Activated CD4-positive, CD25-positive, alpha-beta regulatory T cell (primary cell): Measurements from ENCODE around the gene FAM53B.

Experiments used
- DNase-seq, 4 experiments: peaks; one replicate each; lab custom pipeline; 2025; lab: John Stamatoyannopoulos, UW

FAM53B gene

GRCh38 chr10:124697443-124697836 is 46.7 kb downstream of the FAM53B start:
- no peak for DNase-seq

GRCh38 chr10:124696446-124697392 is 47.5 kb downstream of the FAM53B start:
- peak in 3 of 4 experiments; percentile 12 to 17 (median 12) for DNase-seq

- no peak for DNase-seq
These were observed 48.9 kb downstream of the FAM53B start for GRCh38 chr10:124695259-124695658.

- DNase-seq: no peak
These were observed 49.5 kb downstream of the FAM53B start for GRCh38 chr10:124694481-124695220.

- peak in 1 of 4 experiments; percentile 21 for DNase-seq
These were observed 50.3 kb downstream of the FAM53B start for GRCh38 chr10:124693801-124694416.

GRCh38 chr10:124693396-124693795 is 50.8 kb downstream of the FAM53B start:
- DNase-seq: no peak

- DNase-seq: no peak
These were observed 52.1 kb downstream of the FAM53B start for GRCh38 chr10:124692100-124692446.

GRCh38 chr10:124691421-124692099 is 52.6 kb downstream of the FAM53B start:
- no peak for DNase-seq

GRCh38 chr10:124691002-124691401 is 53.2 kb downstream of the FAM53B start:
- no peak for DNase-seq

GRCh38 chr10:124689911-124690498 is 54.2 kb downstream of the FAM53B start:
- no peak for DNase-seq

GRCh38 chr10:124688889-124689670 is 55.1 kb downstream of the FAM53B start:
- DNase-seq: peak in 2 of 4 experiments; percentile 32 to 35

- no peak for DNase-seq
These were observed 55.8 kb downstream of the FAM53B start for GRCh38 chr10:124688386-124688785.

GRCh38 chr10:124686707-124687376 is 57.3 kb downstream of the FAM53B start:
- no peak for DNase-seq

GRCh38 chr10:124685261-124685660 is 58.9 kb downstream of the FAM53B start:
- no peak for DNase-seq

GRCh38 chr10:124683814-124684213 is 60.4 kb downstream of the FAM53B start:
- DNase-seq: no peak

GRCh38 chr10:124681626-124682552 is 62.3 kb downstream of the FAM53B start:
- no peak for DNase-seq

- DNase-seq: no peak
These were observed 63.1 kb downstream of the FAM53B start for GRCh38 chr10:124681091-124681490.

- DNase-seq: no peak
These were observed 63.5 kb downstream of the FAM53B start for GRCh38 chr10:124680675-124681074.

GRCh38 chr10:124679401-124679800 is 64.8 kb downstream of the FAM53B start:
- DNase-seq: no peak
